ENCODE measurements around the gene MRPL24.

Gene MRPL24

DNA sequence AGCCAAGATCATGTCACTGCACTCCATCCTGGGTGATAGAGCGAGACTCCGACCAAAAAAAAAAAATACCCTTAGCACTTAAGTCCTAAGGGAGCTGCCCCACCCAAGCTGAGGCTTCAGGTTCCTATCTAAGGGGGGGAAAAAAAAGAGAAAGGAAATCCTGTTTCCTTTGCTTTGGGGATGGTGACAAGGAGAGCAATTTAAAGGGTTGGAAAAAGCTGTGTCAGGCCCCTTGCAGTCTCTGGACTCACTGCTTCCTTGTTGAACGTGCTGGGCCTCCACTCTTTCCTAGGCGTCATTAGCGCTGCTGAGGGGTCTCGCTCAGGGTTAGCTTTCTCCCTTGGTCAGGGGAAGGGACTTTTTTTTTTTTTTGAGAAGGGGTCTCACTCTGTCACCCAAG, 44.6 kb upstream of the MRPL24 start:
- TF ChIP-seq REST (IDR thresholded peaks at IDR 0.05; ENCODE audit: insufficient read depth in 1 of 2, low read depth in 2 of 2, low read length in 2 of 2) (no peak), FOXP2 (optimal IDR thresholded peaks at IDR 0.05; ENCODE audit: borderline replicate concordance, extremely low read depth, extremely low read length, insufficient read depth) (no peak), SIN3A (IDR thresholded peaks at IDR 0.05; ENCODE audit: borderline replicate concordance, insufficient read depth, low read length) (no peak), TAF1 (IDR thresholded peaks at IDR 0.05; ENCODE audit: borderline replicate concordance, insufficient read depth, low read length) (no peak), POLR2AphosphoS5 (IDR thresholded peaks at IDR 0.05; ENCODE audit: low read depth, low read length) (no peak)

DNA sequence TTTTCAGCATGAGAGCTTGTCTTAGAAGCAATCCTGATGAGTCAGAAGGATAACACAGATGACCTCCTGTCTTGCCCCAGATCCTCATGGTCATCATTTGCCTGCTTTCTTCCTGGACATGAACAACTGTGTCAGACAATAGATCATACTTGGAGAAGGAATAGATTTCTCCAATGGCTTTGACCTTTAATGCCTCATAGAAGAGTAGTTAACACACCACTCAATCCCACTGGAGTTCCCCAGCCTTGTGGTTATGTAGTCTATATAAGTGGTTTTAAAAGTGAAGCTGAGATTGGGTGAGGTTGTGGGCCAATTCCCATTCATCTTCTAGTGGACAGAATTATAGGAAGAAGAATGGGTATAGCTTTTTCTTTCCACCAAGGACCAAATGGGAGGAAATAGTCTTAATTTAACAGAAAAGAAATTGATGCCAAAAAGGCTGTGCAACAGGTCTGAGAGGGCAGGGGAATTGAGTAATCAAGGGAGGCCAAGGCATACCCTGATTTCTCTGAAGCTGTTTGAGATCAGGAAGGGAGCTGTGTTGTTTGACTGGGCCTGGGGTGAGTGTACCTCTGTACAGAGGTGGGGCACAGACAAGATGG, 40.8 kb upstream of the MRPL24 start:
- TF ChIP-seq SIN3A (IDR thresholded peaks at IDR 0.05; ENCODE audit: borderline replicate concordance, insufficient read depth, low read length) (no peak), FOXP2 (optimal IDR thresholded peaks at IDR 0.05; ENCODE audit: borderline replicate concordance, extremely low read depth, extremely low read length, insufficient read depth) (no peak), TAF1 (IDR thresholded peaks at IDR 0.05; ENCODE audit: borderline replicate concordance, insufficient read depth, low read length) (no peak), POLR2AphosphoS5 (IDR thresholded peaks at IDR 0.05; ENCODE audit: low read depth, low read length) (no peak), REST (IDR thresholded peaks at IDR 0.05; ENCODE audit: insufficient read depth in 1 of 2, low read depth in 2 of 2, low read length in 2 of 2) (no peak)

- no peak for TF ChIP-seq POLR2AphosphoS5 (IDR thresholded peaks at IDR 0.05; ENCODE audit: low read depth, low read length)
- no peak for TF ChIP-seq REST (IDR thresholded peaks at IDR 0.05; ENCODE audit: insufficient read depth in 1 of 2, low read depth in 2 of 2, low read length in 2 of 2)
- no peak for TF ChIP-seq FOXP2 (optimal IDR thresholded peaks at IDR 0.05; ENCODE audit: borderline replicate concordance, extremely low read depth, extremely low read length, insufficient read depth)
- no peak for TF ChIP-seq SIN3A (IDR thresholded peaks at IDR 0.05; ENCODE audit: borderline replicate concordance, insufficient read depth, low read length)
- no peak for TF ChIP-seq TAF1 (IDR thresholded peaks at IDR 0.05; ENCODE audit: borderline replicate concordance, insufficient read depth, low read length)
Observed at GRCh38 chr1:156777573-156777972, 36.7 kb upstream of the MRPL24 start.

DNA sequence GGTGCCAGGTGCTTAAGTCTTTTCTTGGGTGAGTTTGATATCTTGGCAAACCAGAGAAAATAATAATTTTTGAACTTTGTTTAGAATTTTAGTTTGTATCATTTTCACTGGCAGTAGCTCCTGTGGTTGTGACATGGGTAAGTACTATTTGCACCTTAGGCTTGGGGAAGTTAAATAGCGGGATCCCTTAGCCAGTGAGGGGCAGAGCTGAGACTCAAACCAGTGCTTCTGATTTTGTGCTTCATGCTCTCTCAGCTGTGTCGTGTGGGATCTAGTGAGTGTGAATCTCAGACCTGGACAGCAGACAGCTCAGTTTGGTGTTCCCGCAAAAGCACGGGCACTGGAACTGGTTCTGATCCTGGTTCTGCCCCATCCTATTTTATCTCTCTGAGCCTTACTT, 36.1 kb upstream of the MRPL24 start:
- no peak for TF ChIP-seq POLR2AphosphoS5 (IDR thresholded peaks at IDR 0.05; ENCODE audit: low read depth, low read length)
- TF ChIP-seq FOXP2 (optimal IDR thresholded peaks at IDR 0.05; ENCODE audit: borderline replicate concordance, extremely low read depth, extremely low read length, insufficient read depth): no peak
- no peak for TF ChIP-seq SIN3A (IDR thresholded peaks at IDR 0.05; ENCODE audit: borderline replicate concordance, insufficient read depth, low read length)
- TF ChIP-seq REST (IDR thresholded peaks at IDR 0.05; ENCODE audit: insufficient read depth in 1 of 2, low read depth in 2 of 2, low read length in 2 of 2): no peak
- TF ChIP-seq TAF1 (IDR thresholded peaks at IDR 0.05; ENCODE audit: borderline replicate concordance, insufficient read depth, low read length): no peak
